GM21447 (cell line): ENCODE measurements around the gene FKTN.
"Not testable (repeated sequence)": the region's sequence is repeated elsewhere in the genome, so short reads cannot be mapped to it uniquely, and the experiment has no call there.

Experiments used
- ATAC-seq: cut with Tn5 transposase; IDR thresholded peaks from one replicate; pipeline ENCODE4 v1.9.1; 2021; ENCODE audit not compliant: unreplicated experiment

Gene FKTN

DNA sequence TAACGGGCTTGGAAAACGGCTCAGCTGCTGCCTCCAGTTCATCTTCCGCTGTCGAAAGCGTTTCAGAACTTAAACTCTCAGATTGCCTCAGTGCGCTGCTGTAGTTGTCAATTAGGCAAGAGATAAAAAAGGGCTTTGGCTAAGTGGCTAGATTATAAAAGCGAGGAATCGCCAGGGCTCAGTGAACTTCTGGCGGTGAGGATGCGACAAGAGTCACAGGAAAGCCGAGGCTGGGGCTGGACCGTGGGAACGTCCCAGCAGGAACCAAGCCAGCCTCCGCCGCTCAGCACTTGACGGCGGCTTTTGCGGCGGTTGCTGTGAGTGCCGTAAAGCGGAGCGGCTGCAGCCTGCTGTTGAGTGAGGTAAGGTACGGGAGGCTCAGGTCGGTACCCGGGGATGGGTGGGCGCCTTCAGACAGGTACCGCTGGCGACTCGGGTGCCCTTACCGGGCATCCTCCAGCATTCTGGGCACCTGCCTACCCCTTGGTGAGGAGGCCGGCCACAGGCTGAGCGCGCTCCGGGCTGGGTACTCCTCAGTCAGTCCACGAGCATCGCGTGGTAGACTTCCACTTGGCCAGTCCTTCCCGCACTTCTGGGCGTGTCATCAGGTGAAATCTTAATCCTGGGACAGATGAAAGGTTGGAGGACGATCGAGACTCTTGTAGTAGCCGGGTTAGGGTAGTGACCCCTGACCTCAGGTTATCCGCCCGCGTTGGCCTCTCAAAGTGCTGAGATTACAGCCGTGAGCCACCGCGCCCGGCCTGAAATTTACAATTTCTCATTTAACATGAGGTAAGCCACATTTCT, at the start of gene FKTN:
Gene FKTN, plus strand, starts transcription at position 328 of the 807 bp plus-strand sequence. CDS start 16,902 bp downstream, outside the sequence.
- ATAC-seq, result peak; percentile 95

- no peak for ATAC-seq
Measured at GRCh38 chr9:105508530-105508929, 49.4 kb upstream of the FKTN start.

DNA sequence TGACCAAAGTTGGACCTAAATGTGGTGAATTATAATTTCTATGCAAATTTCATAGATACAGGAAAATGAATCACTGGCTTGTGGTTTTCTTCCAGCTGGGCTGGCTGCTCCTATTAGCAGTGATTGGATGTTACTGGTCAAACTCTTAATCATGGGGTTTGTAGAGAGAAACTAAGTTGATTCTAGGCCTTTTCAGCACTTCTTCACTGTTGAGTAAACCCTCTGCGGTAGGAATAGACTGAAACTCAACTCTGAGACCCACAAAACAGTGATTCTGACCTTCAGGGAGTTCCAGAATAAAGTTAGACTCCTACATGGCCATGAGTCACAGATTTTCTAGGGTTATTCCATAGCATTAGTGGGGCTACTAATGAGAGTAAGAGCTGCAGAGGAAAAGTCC, 47.9 kb upstream of the FKTN start:
- peak; percentile 68 for ATAC-seq

DNA sequence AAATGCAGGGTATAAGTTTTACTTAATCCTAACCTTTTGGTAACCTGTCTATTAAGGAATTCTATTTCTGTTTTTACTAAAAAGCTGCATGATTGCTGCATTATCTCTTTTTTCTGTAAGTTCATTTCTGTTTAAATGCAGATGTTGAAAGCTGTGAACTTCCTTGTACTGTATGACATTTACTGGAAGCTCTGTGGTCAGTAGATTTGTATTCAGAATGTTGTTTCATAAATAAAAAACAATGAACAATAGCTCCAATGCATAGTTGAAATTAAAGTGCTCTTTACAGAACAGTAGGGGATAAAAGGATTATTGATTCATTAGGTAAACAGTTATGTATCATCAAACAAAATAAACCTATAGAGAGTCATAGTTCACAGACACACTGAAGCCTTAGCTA, 46.5 kb upstream of the FKTN start:
- ATAC-seq, result no peak

DNA sequence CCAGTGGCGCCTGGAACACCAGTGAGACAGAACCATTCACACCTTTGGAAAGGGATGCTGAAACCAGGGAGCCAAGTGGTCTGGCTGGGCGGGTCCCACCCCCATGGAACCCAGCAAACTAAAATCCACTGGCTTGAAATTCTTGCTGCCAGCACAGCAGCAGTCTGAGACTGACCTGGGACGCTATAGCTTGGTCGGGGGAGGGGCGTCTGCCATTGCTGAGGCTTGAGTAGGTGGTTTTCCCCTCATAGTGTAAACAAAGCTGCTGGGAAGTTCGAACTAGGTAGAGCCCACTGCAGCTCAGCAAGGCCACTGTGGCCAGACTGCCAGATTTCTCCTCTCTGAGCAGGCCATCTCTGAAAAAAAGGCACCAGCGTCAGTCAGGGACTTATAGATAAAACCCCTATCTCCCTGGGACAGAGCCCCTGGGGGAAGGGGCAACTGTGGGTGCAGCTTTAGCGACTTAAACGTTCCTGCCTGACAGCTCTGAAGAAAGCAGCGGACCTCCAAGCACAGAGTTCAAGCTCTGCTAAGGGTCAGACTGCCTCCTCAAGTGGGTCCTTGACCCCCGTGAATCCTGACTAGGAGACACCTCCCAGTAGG, 42.0 kb upstream of the FKTN start:
- no peak for ATAC-seq

- ATAC-seq, result not testable (repeated sequence)
Measured at GRCh38 chr9:105519710-105520369, 38.1 kb upstream of the FKTN start.

GRCh38 chr9:105520992-105521391, 36.9 kb upstream of the FKTN start:
- not testable (repeated sequence) for ATAC-seq

- peak; percentile 84 for ATAC-seq
Measured at GRCh38 chr9:105522618-105523385, 35.1 kb upstream of the FKTN start.

DNA sequence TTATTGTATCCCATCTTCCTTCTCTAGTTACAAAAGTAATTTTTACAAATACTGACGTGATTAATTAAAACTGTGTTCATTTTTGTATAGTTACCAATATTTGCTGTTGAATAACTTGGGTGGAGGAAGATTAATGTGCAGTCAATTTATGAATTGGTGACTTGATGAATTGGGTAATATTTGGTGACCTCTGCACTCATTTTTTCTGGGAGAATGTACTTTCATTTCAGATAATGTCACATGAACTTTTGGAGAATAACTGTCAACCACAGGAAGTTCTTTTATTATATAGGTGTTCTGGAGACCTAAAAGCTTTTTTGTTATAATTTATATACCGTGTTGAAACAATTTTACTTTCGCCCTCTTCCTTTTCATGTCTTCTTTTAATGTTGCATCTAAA, 26.4 kb upstream of the FKTN start:
- ATAC-seq, result no peak

DNA sequence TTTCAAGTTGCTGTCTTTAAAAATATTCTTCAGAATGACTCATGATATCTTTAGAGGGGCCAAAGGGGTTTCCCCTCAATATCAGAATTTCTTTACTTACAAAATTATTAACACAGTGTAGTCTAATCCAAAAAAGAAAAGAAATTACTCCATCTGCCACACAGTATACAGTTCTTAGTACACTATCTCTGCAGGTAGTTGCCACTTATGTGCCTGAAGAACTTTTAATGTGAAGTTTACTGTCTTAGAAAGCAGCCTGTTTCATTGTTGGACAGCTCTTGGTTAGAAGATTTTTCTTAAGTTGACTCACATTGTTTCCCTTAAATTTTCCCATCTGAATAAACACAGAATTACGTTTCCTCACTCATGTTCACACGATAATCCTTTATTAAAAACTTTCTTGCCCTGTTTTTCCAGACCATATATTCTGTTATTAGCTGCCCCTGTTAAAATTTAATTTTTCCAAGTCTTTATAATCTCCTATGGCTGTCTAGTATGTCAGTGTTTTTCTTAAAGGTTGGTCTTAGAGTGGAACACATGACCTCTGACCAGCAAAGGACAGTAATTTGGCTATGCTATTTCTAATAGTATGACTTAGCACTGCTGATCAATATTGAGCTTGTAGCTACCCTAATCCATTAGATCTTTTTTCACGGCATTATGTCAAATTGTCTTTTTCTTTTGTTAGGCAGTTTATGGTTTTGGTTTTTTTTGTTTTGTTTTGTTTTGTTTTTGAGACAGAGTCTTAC, 21.8 kb upstream of the FKTN start:
- peak; percentile 37 for ATAC-seq

GRCh38 chr9:105539452-105539851, 18.5 kb upstream of the FKTN start:
- ATAC-seq, result no peak

DNA sequence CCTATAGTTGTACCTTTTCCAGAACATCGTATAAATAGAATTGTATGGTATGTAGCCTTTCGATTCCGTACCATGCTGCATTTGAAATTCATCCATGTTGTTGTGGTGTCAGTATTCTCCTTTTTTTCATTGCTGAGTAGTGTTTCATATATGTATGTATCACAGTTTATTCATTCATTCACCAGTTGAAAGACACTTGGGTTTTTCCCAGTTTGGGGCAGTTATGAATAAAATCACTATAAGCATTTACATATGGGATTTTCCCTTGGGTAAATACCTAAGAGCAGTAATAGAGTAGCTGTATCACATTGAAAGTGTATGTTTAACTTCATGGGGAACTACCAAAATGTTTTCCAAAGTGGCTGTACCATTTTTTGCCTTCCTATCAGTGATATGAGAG, 16.1 kb upstream of the FKTN start:
- ATAC-seq, result peak; percentile 96

- no peak for ATAC-seq
Measured at GRCh38 chr9:105554042-105554441, 3.9 kb upstream of the FKTN start.

DNA sequence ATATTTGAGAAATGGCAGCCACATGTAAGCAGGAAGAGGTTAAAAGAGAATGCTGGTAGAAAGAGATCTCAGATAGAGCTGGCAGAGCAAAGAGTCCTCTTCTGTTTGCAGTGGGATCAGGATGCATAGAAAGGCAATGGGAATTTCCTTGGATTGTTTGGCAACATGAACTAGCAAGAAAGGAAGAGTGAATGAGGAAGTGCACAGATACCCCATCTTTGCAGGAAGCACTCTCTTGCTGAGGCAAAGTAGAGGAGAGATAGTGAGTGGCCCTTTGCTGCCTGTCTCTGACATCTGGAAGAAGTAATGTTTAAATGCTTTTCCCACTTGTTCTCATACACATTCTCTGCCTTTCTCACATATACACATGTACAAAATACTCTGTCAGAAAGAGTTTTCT, 14.5 kb downstream of the FKTN start:
- no peak for ATAC-seq

DNA sequence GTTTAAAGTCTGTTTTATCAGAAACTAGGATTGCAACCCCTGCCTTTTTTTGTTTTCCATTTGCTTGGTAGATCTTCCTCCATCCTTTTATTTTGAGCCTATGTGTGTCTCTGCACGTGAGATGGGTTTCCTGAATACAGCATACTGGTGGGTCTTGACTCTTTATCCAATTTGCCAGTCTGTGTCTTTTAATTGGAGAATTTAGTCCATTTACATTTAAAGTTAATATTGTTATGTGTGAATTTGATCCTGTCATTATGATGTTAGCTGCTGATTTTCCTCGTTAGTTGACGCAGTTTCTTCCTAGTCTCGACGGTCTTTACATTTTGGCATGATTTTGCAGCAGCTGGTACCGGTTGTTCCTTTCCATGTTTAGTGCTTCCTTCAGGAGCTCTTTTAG, 22.0 kb downstream of the FKTN start:
- not testable (repeated sequence) for ATAC-seq

DNA sequence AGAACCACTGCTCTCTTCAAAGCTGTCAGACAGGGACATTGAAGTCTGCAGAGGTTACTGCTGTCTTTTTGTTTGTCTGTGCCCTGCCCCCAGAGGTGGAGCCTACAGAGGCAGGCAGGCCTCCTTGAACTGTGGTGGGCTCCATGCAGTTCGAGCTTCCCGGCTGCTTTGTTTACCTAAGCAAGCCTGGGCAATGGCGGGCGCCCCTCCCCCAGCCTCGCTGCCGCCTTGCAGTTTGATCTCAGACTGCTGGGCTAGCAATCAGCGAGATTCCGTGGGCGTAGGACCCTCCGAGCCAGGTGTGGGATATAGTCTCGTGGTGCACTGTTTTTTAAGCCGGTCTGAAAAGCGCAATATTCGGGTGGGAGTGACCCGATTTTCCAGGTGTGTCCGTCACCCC, 23.6 kb downstream of the FKTN start:
- ATAC-seq, result not testable (repeated sequence)

DNA sequence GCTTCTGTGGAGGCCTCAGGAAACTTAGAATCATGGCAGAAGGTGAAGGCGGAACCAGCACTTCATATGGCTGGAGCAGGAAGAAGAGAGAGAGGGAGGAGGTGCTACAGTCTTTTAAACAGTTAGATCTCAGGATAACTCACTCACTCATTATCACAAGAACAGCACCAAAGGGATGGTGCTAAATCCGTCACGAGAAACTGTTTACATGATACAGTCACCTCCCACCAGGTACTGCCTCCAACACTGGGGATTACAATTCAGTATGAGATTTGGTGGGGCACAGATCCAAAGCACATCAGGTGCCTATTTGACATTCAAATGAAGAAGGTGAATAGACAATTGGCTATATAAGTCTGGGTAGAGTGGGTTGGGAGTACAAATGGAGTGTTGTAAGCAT, 35.2 kb downstream of the FKTN start:
- ATAC-seq, result no peak

DNA sequence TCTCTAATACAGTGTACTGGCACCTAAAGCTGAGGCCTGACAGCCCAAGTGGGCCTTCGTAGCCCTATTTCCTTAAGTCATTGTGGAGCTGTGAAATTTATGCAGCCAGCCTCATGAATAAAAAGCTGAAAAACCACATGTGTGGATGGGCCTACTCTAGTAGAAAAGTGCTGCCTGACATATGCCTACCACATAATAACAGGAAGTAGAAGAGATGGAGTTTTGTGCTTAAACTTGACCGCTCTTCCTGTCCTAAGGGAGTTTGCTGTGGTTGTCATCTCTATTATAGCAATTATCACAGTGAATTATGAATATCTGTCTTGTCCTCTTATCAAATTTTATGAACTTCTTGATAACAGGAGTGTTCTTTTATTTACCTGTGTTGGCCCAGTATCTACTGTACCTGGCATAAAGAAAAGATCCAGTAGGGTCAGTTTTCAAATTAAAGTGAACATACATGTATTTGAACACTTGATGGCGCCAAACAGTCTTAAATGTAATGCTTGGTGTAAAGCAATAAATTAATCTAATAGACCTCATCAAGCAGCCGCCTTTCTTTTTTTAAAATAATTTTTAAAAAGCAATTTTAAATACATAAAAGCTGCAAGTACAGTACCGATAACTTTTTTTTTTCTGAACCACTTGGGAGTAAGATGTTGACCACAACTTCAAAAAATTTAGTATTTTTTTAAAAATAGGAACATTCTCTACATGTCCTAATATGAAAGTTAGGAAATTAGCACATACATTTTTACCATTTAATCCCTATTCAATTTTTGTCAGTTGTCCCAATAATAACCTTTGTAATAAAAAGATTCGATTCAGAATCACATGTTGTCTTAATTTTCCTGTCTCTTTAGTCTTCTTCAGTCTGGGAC, 51.0 kb downstream of the FKTN start:
- ATAC-seq, result peak; percentile 71

DNA sequence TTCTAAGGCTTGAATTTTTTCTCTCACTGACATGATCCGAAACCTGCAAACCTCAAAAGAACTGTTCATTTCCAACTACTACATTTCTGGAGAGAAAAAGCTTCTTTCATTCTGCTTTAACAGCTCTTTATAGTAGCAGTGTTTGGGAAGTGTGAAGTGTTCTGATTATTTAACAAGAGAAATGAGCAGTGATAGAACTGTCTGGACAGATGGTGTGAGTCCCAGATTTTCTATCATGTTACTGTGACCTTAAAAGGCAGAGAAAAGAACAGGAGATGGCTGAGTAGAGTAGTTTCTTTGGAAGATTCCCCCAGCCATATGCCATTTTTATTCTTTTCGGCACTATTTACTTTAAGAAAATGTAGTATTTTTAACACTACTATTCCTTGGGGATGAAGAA, 63.1 kb downstream of the FKTN start:
- ATAC-seq, result no peak

DNA sequence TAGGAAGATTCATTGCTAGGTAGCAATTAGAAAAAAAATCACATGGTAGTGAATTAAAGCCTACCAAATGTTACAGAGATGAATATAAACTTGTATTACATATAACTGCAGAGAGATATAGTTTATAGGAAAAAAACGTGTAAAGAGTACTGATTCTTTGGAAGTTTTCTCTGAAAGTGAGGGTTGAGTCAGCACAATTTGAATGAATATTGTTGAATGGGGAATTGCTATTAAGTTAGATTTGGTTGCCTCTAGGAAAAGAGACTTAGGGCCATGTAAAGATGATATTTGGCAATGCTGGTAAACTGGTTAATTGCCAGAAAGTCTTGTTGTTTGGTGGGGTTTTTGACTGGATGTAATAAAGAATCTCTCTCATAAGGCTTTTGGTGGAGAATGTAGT, 67.2 kb downstream of the FKTN start:
- ATAC-seq, result no peak
